ENCODE measurements around the gene MUS81. TPM values are rescaled to one million over a fixed set of nuclear protein-coding genes. Genes with fewer than 3 reads are reported as not detected.
A peak's percentile ranks its signal among the peaks of the same experiment; 100 is the strongest.

Gene MUS81
- total RNA-seq, 1 donor from 2014 or later, result 83.1 TPM

- Mint-ChIP-seq H3K4me1 (peaks cover 11% of the 10 kb centered on the region), H3K36me3 (ENCODE audit: low read depth) (peaks cover 45% of the 10 kb centered on the region), H3K4me3 (no peak overlapping the region), H3K27ac (peak overlapping the region; percentile 27), H3K27me3 (no peaks in the 10 kb centered on the region), H3K9me3 (no peaks in the 10 kb centered on the region)
- CTCF ChIA-PET, result interaction anchor here (2.8 kb wide), 1 partner anchor 8 kb away, joined by 10 read pairs; the partner anchor contains the start of gene MUS81
- intact Hi-C loops (cut with micrococcal nuclease), result loop anchor here (1.0 kb wide), 1 partner anchor 7 kb away; the partner anchor contains the start of gene MUS81
- ATAC-seq (ENCODE audit: low read depth) (peak; percentile 29), DNase-seq (no peak)
- no peak for TF ChIP-seq CTCF (IDR thresholded peaks at IDR 0.05)
- POLR2A ChIA-PET, result interaction anchor here (2.8 to 5.2 kb wide), 2 partner anchors 8 to 23 kb away, joined by 7 to 113 read pairs; partner anchors contain the start of genes CCDC85B, CFL1 and MUS81
Observed at GRCh38 chr11:65867284-65868071, 7.2 kb downstream of the MUS81 start.

- intact Hi-C loops (cut with micrococcal nuclease), result loop anchor here (1.0 kb wide), 1 partner anchor 8 kb away; the partner anchor contains the start of gene MUS81
- peak; percentile 69 for ATAC-seq (ENCODE audit: low read depth)
- TF ChIP-seq CTCF (IDR thresholded peaks at IDR 0.05), result no peak
- H3K27me3 Mint-ChIP-seq, result peaks cover 3% of the 10 kb centered on the region
- H3K4me1 Mint-ChIP-seq, result peaks cover 12% of the 10 kb centered on the region
- CTCF ChIA-PET, result interaction anchor here (1.5 to 2.8 kb wide), 2 partner anchors 9 to 16 kb away, joined by 5 to 10 read pairs; partner anchors contain the start of gene MUS81
- H3K4me3 Mint-ChIP-seq, result no peak overlapping the region
- no peak overlapping the region for H3K27ac Mint-ChIP-seq
- DNase-seq, result no peak
- peaks cover 38% of the 10 kb centered on the region for H3K36me3 Mint-ChIP-seq (ENCODE audit: low read depth)
- H3K9me3 Mint-ChIP-seq, result no peaks in the 10 kb centered on the region
- POLR2A ChIA-PET, result interaction anchor here (0.9 to 5.2 kb wide), 5 partner anchors 9 to 35 kb away, joined by 4 to 113 read pairs (median 5); partner anchors contain the start of genes CCDC85B, CFL1 and MUS81
Observed at GRCh38 chr11:65868076-65868667, 7.9 kb downstream of the MUS81 start.

- no peak overlapping the region for H3K4me3 Mint-ChIP-seq
- H3K9me3 Mint-ChIP-seq, result no peaks in the 10 kb centered on the region
- intact Hi-C loops (cut with micrococcal nuclease), result loop anchor here (1.0 kb wide), 1 partner anchor 9 kb away; the partner anchor contains the start of gene MUS81
- ChIA-PET CTCF (interaction anchor here (1.3 to 2.8 kb wide), 3 partner anchors 9 to 19 kb away, joined by 4 to 10 read pairs (median 5); partner anchors contain the start of genes FIBP and MUS81), POLR2A (interaction anchor here (0.5 to 5.2 kb wide), 7 partner anchors 10 to 93 kb away, joined by 3 to 113 read pairs (median 5); partner anchors contain the start of genes CCDC85B, CFL1 and MUS81)
- DNase-seq, result no peak
- H3K4me1 Mint-ChIP-seq, result peaks cover 18% of the 10 kb centered on the region
- peaks cover 31% of the 10 kb centered on the region for H3K36me3 Mint-ChIP-seq (ENCODE audit: low read depth)
- no peak for TF ChIP-seq CTCF (IDR thresholded peaks at IDR 0.05)
- H3K27me3 Mint-ChIP-seq, result peaks cover 5% of the 10 kb centered on the region
- H3K27ac Mint-ChIP-seq, result no peak overlapping the region
- no peak for ATAC-seq (ENCODE audit: low read depth)
Observed at GRCh38 chr11:65868907-65869306, 8.7 kb downstream of the MUS81 start.

- intact Hi-C loops (cut with micrococcal nuclease), result no loop called here
- no peak for ATAC-seq (ENCODE audit: low read depth)
- Mint-ChIP-seq H3K27ac (no peak overlapping the region), H3K4me3 (no peak overlapping the region), H3K36me3 (ENCODE audit: low read depth) (peaks cover 23% of the 10 kb centered on the region), H3K4me1 (peaks cover 20% of the 10 kb centered on the region), H3K9me3 (no peaks in the 10 kb centered on the region), H3K27me3 (peaks cover 5% of the 10 kb centered on the region)
- CTCF ChIA-PET, result interaction anchor here (1.3 to 2.8 kb wide), 3 partner anchors 10 to 18 kb away, joined by 4 to 10 read pairs (median 5); partner anchors contain the start of genes FIBP and MUS81
- POLR2A ChIA-PET, result interaction anchor here (0.6 to 5.2 kb wide), 6 partner anchors 11 to 556 kb away, joined by 3 to 113 read pairs (median 6); partner anchors contain the start of genes CCDC85B, CFL1 and MUS81
- no peak for TF ChIP-seq CTCF (IDR thresholded peaks at IDR 0.05)
- DNase-seq, result no peak
Observed at GRCh38 chr11:65869643-65870306, 9.5 kb downstream of the MUS81 start.

Measured in activated B cell treated with CpG ODN at 0.5 μM for 24 hours (primary cell).